ENCODE data around the gene ADAP1. TPM values are rescaled to one million over a fixed set of nuclear protein-coding genes. Genes with fewer than 3 reads are reported as not detected.

The ADAP1 gene
- total RNA-seq, 1 experiment from 2014 or later = 6.2 TPM

- WGBS (ENCODE audit: extremely low coverage, insufficient read length, low lambda C conversion rate) = no CpG with 5 or more reads among the region's 40 CpGs
- H3K27ac Mint-ChIP-seq = peak overlapping the region in 2 of 3 experiments; percentile 70 to 85; a peak in 3 of 7 replicates
- Histone ChIP-seq H3K56ac (ENCODE audit: insufficient read length, low read depth, low read length) (no peak overlapping the region), H3K79me2 (ENCODE audit: insufficient read depth, low read length) (no peaks in the 10 kb centered on the region), H4K20me1 (ENCODE audit: control insufficient read depth, insufficient read depth, insufficient read length) (no peaks in the 10 kb centered on the region), H2AFZ (ENCODE audit: low read length) (no peak overlapping the region), H2BK15ac (ENCODE audit: low read depth, low read length) (no peak overlapping the region), H3K23ac (ENCODE audit: insufficient read length, low read depth, low read length) (no peak overlapping the region), H3K4me2 (ENCODE audit: insufficient read depth, insufficient read length, low read length) (no peak overlapping the region), H4K91ac (ENCODE audit: insufficient read length, low read depth, low read length) (no peak overlapping the region), H3K27ac (ENCODE audit: insufficient read length, low read depth, low read length) (no peak overlapping the region), H3K9ac (ENCODE audit: extremely low read depth, insufficient read length, low read length) (no peak overlapping the region), H2AK5ac (ENCODE audit: insufficient read length, low read length) (no peak overlapping the region), H3K9me3 (ENCODE audit: control insufficient read depth, low read depth, low read length) (no peaks in the 10 kb centered on the region), H3K27me3 (ENCODE audit: insufficient read depth, low read length) (no peaks in the 10 kb centered on the region), H3K79me1 (ENCODE audit: insufficient read depth, low read depth, low read length, poor library complexity, severe bottlenecking) (no peaks in the 10 kb centered on the region), H2BK5ac (ENCODE audit: insufficient read length, low read length) (no peak overlapping the region), H4K5ac (ENCODE audit: insufficient read length, low read depth, low read length) (no peak overlapping the region), H3T11ph (ENCODE audit: low read length) (no peak overlapping the region), H4K8ac (replicated peaks; ENCODE audit: insufficient read length, low read depth, low read length) (no peak overlapping the region), H3K4me1 (ENCODE audit: insufficient read depth, low read length) (no peaks in the 10 kb centered on the region), H3K18ac (ENCODE audit: insufficient read length, low read depth, low read length) (no peak overlapping the region), H3K23me2 (ENCODE audit: insufficient read length, low read depth, low read length, poor library complexity, severe bottlenecking) (no peaks in the 10 kb centered on the region), H3K14ac (ENCODE audit: insufficient read depth, low read length) (no peak overlapping the region; the same call in 1 of the 2 replicates), H2BK20ac (ENCODE audit: low read depth, low read length, poor library complexity, severe bottlenecking) (no peak overlapping the region), H2BK120ac (ENCODE audit: low read depth, low read length, poor library complexity, severe bottlenecking) (no peak overlapping the region), H3K4ac (ENCODE audit: low read depth, low read length) (no peak overlapping the region), H2BK12ac (ENCODE audit: insufficient read length, low read depth, low read length) (no peak overlapping the region)
- no peaks in the 10 kb centered on the region for H3K36me3 Mint-ChIP-seq (ENCODE audit: insufficient read depth in 1 of 3, low read depth in 3 of 3)
- TF ChIP-seq, protein P1, sequence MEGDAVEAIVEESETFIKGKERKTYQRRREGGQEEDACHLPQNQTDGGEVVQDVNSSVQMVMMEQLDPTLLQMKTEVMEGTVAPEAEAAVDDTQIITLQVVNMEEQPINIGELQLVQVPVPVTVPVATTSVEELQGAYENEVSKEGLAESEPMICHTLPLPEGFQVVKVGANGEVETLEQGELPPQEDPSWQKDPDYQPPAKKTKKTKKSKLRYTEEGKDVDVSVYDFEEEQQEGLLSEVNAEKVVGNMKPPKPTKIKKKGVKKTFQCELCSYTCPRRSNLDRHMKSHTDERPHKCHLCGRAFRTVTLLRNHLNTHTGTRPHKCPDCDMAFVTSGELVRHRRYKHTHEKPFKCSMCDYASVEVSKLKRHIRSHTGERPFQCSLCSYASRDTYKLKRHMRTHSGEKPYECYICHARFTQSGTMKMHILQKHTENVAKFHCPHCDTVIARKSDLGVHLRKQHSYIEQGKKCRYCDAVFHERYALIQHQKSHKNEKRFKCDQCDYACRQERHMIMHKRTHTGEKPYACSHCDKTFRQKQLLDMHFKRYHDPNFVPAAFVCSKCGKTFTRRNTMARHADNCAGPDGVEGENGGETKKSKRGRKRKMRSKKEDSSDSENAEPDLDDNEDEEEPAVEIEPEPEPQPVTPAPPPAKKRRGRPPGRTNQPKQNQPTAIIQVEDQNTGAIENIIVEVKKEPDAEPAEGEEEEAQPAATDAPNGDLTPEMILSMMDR (conservative IDR thresholded peaks at IDR 0.05) = no peak
- no peaks in the 10 kb centered on the region for H3K9me3 Mint-ChIP-seq
- peaks cover 4 to 6% of the 10 kb centered on the region in 2 experiments; a peak in 3 of 4 replicates for H3K4me1 Mint-ChIP-seq
- DNase-seq = peak; percentile 72
- no peak overlapping the region for H3K4me3 Mint-ChIP-seq
- no peaks in the 10 kb centered on the region; the same call in 1 of the 2 replicates for H3K27me3 Mint-ChIP-seq (ENCODE audit: low read depth)
These were observed 31.1 kb downstream of the ADAP1 start for GRCh38 chr7:923108-924041.

All from H9 (cell line).